Stomach (tissue), 9 donors: ENCODE measurements around the gene CDHR3. TPM values are rescaled to one million over a fixed set of nuclear protein-coding genes. Genes with fewer than 3 reads are reported as not detected.

Source experiments
- DNase-seq, 2 donors: peaks; one replicate each; pipeline versions ENCODE4 v3.0.0 to v3.0.0-alpha.2; 2013 to 2019
- H3K27ac ChIP-seq, 5 donors: fragments of 200-600 bp in 4 of 5; sonication (generic) in 4 of 5; one replicate each; pipeline ENCODE4 v1.5.1; 2013 to 2019; ENCODE audit warnings: mild to moderate bottlenecking in 1 of 5, moderate library complexity in 1 of 5
- H3K27me3 ChIP-seq, 3 donors: fragments of 200-600 bp; sonication (generic); one replicate each; pipeline ENCODE4 v1.5.1; 2017 to 2019; ENCODE audit warnings: mixed run types in 1 of 3
- H3K36me3 ChIP-seq, 4 donors: fragments of 200-600 bp; sonication (generic); 1 replicate in 3 of 4; 2 replicates in 1 of 4; pipeline ENCODE4 v1.5.1; 2016 to 2019
- H3K4me1 ChIP-seq, 4 donors: fragments of 200-600 bp; sonication (generic); one replicate each; pipeline ENCODE4 v1.5.1; 2016 to 2019
- H3K4me3 ChIP-seq, 4 donors: fragments of 200-600 bp; sonication (generic) in 3 of 4; one replicate each; pipeline ENCODE4 v1.5.1; 2016 to 2019; ENCODE audit warnings: mild to moderate bottlenecking in 1 of 4
- H3K9me3 ChIP-seq, 4 donors: fragments of 200-600 bp; sonication (generic); one replicate each; pipeline ENCODE4 v1.5.1; 2016 to 2019
- EP300 ChIP-seq: sonication (generic); formaldehyde crosslinking; IDR thresholded peaks from one replicate; pipeline ENCODE4 v1.6.1; 2017; ENCODE audit warnings: antibody characterized with exemption
- POLR2A ChIP-seq, 4 donors: fragments of 450-650 bp; IDR thresholded peaks; one replicate each; pipeline ENCODE4 v1.6.1; 2016; ENCODE audit warnings: antibody characterized with exemption in 4 of 4, control low read depth in 2 of 4, mild to moderate bottlenecking in 1 of 4, moderate library complexity in 1 of 4
- POLR2AphosphoS5 ChIP-seq, 3 donors: sonication (generic); formaldehyde crosslinking; IDR thresholded peaks; one replicate each; pipeline ENCODE4 v1.6.1; 2016; ENCODE audit warnings: antibody characterized with exemption in 3 of 3
- WGBS, 5 donors: extraction: QIAGEN DNeasy Blood & Tissue Kit in 3 of 5; methylation state at CpG; one replicate each; pipeline versions ENCODE4 v1.1.5 to v1.1.7; 2013 to 2018; 5-methylcytosine and 5-hydroxymethylcytosine counted together
- intact Hi-C: fragments of 100-400 bp; cut with DNase I; formaldehyde crosslinking; loops from one replicate; pipeline ENCODE4 v1.15.1; 2023; ENCODE audit warnings: low total_unique reads
- polyA plus RNA-seq, 3 donors: library from polyadenylated mRNA; stranded (reverse); fragments of 200-250 nt; gene quantifications; one replicate each; pipeline ENCODE4 v1.2.3, GENCODE V29; 2013
- total RNA-seq, 5 donors: library from RNA; depleted of rRNA; stranded (reverse); fragments of >200 nt; gene quantifications; one replicate each; pipeline versions ENCODE4 v1.1.0 to v1.2.3, GENCODE V29; 2014 to 2016
- TF ChIP-seq, protein P1 (sequence below), 7 experiments: fragments of 450-650 bp in 4 of 7; fragments of 200-600 bp in 3 of 7; sonication (generic) in 3 of 7; IDR thresholded peaks; one replicate each; pipeline ENCODE4 v1.5.1; 2016 to 2019; ENCODE audit warnings: antibody characterized with exemption in 7 of 7, control low read depth in 2 of 7, mild to moderate bottlenecking in 1 of 7
- donor health status: healthy with polysubstance abuse.
- donor health status: Bipolar disorder and iron deficiency.
- donor health status: healthy.

Gene CDHR3
- total and polyA plus RNA-seq, 8 donors: 1.2 to 62.5 (median 10.6) TPM

DNA sequence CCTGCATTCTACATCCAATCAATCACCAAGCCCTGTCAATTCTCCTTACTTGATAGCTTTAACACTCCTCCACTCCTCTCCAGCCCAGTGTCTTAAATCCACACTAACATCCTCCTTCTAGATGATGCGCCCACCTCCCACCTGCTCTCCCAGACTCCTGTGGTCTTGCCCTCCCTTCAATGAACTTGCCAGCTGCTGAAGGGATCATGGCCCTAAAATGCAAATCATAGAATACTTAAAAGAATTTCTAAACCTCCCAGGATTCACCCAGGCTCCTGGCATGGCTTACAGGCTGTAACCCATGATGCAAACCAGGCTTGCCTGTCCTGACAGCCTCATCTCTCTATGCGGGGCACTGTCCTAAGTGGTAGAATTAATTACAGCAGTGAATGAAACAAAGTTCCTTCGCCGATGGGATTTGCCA, 105.5 kb downstream of the CDHR3 start:
- no peaks in the 10 kb centered on the region for H3K9me3 ChIP-seq
- no peak for DNase-seq
- 88 to 98% (median 94%) methylated on average over 4 of the region's 4 CpGs for WGBS, 5 donors
- H3K27me3 ChIP-seq: no peaks in the 10 kb centered on the region
- H3K27ac ChIP-seq: peak overlapping the region in 3 of 5 donors; percentile 76 to 84 (median 79)
- TF ChIP-seq, protein P1, sequence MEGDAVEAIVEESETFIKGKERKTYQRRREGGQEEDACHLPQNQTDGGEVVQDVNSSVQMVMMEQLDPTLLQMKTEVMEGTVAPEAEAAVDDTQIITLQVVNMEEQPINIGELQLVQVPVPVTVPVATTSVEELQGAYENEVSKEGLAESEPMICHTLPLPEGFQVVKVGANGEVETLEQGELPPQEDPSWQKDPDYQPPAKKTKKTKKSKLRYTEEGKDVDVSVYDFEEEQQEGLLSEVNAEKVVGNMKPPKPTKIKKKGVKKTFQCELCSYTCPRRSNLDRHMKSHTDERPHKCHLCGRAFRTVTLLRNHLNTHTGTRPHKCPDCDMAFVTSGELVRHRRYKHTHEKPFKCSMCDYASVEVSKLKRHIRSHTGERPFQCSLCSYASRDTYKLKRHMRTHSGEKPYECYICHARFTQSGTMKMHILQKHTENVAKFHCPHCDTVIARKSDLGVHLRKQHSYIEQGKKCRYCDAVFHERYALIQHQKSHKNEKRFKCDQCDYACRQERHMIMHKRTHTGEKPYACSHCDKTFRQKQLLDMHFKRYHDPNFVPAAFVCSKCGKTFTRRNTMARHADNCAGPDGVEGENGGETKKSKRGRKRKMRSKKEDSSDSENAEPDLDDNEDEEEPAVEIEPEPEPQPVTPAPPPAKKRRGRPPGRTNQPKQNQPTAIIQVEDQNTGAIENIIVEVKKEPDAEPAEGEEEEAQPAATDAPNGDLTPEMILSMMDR (IDR thresholded peaks at IDR 0.05): no peak
- TF ChIP-seq POLR2AphosphoS5 (IDR thresholded peaks at IDR 0.05) (no peak), POLR2A (IDR thresholded peaks at IDR 0.05) (no peak), EP300 (no peak)
- H3K4me1 ChIP-seq: peaks cover 60 to 87% (median 71%) of the 10 kb centered on the region in 4 donors
- no peaks in the 10 kb centered on the region for H3K36me3 ChIP-seq
- no peak overlapping the region for H3K4me3 ChIP-seq
- intact Hi-C loops: loop anchor here (10.0 kb wide), 1 partner anchor 46 kb away; the partner anchor contains the start of gene SYPL1

DNA sequence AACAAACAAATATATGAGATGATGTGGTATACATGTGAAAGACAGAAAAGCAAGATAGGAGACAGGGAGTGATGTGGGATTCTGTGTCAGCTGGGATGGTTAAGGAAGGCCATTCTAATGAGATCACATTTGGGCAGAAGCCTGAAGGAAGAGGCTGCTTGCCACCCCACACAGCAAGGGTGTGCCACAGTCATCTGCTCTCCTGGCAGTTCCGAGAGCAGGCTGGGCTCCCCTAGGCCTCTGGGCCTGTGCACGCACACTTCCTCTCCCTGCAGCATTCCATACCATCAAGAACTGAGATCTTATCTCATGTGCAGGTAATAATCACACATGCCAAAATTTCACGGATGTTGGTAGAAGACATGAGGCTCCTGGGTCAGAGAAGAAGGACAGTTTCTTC, 105.9 kb downstream of the CDHR3 start:
- H3K27ac ChIP-seq: peak overlapping the region in 4 of 5 donors; percentile 76 to 88 (median 82)

DNA sequence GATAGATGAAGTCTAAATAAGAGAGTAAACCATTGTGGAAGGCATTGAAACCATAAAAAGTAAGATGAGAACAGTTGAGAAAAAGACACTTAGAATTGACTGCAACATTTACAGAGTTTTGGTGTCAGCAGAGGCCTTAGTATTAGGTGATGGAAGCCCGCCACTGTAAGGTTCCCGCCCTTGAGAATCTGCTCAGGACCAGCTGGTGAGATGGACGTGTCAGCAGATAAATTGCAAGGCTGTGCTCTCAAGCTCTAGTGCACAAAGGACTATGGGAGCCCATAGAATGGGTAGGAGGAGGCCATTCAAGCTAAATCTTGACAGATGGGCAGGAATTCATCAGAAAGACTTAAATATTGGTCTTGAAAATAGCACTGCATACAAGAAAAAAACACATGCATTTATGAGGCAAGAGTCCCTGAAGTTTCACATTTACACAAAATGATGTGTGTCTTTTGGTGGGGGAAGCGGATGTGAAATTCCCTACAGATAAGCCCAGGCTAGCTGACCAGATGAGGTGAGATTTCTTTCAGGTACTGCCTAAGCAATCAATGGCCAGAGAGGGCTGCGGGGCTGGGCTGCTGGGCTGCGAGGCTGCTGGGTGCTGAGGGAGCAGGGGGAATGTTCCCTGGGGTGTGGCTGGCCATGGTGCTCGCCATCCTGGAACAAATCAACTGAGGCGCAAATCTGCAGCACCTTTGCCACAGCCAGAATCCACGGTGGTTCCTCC, 106.6 kb downstream of the CDHR3 start:
- Histone ChIP-seq H3K27me3 (no peaks in the 10 kb centered on the region), H3K9me3 (no peaks in the 10 kb centered on the region), H3K4me3 (no peak overlapping the region), H3K36me3 (no peaks in the 10 kb centered on the region), H3K4me1 (peaks cover 50 to 76% (median 64%) of the 10 kb centered on the region in 4 donors), H3K27ac (peak overlapping the region; percentile 49 to 88 (median 79))
- no peak for DNase-seq
- intact Hi-C loops: loop anchor here (10.0 kb wide), 1 partner anchor 45 kb away; the partner anchor contains the start of gene SYPL1
- TF ChIP-seq, protein P1 (IDR thresholded peaks at IDR 0.05): no peak
- TF ChIP-seq EP300 (no peak), POLR2AphosphoS5 (IDR thresholded peaks at IDR 0.05) (peak in 2 of 3 donors; percentile 17 to 31), POLR2A (IDR thresholded peaks at IDR 0.05) (no peak)
- 50 to 67% (median 55%) methylated on average over 7 to 9 of the region's 9 CpGs for WGBS, 5 donors

More for the DNA sequence above, 105.9 kb downstream of the CDHR3 start:
- DNase-seq: no peak
- no peaks in the 10 kb centered on the region for H3K36me3 ChIP-seq
- intact Hi-C loops: loop anchor here (10.0 kb wide), 1 partner anchor 46 kb away; the partner anchor contains the start of gene SYPL1
- H3K9me3 ChIP-seq: no peaks in the 10 kb centered on the region
- H3K4me1 ChIP-seq: peaks cover 56 to 82% (median 69%) of the 10 kb centered on the region in 4 donors
- no peak for TF ChIP-seq POLR2A (IDR thresholded peaks at IDR 0.05)
- TF ChIP-seq POLR2AphosphoS5 (IDR thresholded peaks at IDR 0.05): no peak
- TF ChIP-seq EP300: no peak
- TF ChIP-seq, protein P1 (IDR thresholded peaks at IDR 0.05): no peak
- no peak overlapping the region for H3K4me3 ChIP-seq
- 54 to 71% (median 70%) methylated on average over 3 of the region's 3 CpGs for WGBS, 5 donors
- H3K27me3 ChIP-seq: no peaks in the 10 kb centered on the region

DNA sequence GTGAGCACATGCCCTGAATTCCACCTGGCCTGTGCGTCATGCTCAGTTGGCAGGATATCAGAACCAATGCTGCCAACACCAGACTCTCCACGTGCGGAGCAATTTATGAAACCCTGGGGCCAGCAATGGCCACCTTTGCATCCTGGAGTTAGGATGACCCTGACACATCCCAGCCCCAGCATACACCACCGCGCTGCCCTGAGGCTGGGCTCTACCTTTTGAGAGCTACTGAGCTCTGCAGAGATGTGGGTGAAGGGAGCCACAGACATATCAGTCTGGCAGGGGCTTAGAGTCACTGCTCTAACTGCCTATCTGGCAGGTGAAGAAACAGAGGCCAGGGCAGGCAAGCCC, 107.1 kb downstream of the CDHR3 start:
- no peak overlapping the region for H3K4me3 ChIP-seq
- H3K36me3 ChIP-seq: no peaks in the 10 kb centered on the region
- WGBS, 5 donors: 31 to 58% (median 53%) methylated on average over 3 to 5 of the region's 5 CpGs
- H3K4me1 ChIP-seq: peaks cover 46 to 71% (median 58%) of the 10 kb centered on the region in 4 donors
- H3K9me3 ChIP-seq: no peaks in the 10 kb centered on the region
- intact Hi-C loops: no loop called here
- TF ChIP-seq POLR2A (IDR thresholded peaks at IDR 0.05) (no peak), POLR2AphosphoS5 (IDR thresholded peaks at IDR 0.05) (peak in 1 of 3 donors; percentile 56)
- no peaks in the 10 kb centered on the region for H3K27me3 ChIP-seq
- H3K27ac ChIP-seq: peak overlapping the region; percentile 49 to 88 (median 79)
- peak; percentile 51 to 85 for DNase-seq
